ENCODE data around the gene TNFSF8. TPM values are rescaled to one million over a fixed set of nuclear protein-coding genes. Genes with fewer than 3 reads are reported as not detected.

Gene TNFSF8
- total RNA-seq, 1 donor from 2014 or later, result not detected

GRCh38 chr9:114864471-114864870 is 65.9 kb downstream of the TNFSF8 start:
- FAIRE-seq (no peak), DNase-seq (ENCODE audit: low read depth) (no peak)
- TF ChIP-seq CTCF (IDR thresholded peaks at IDR 0.05; ENCODE audit: insufficient read depth, low read length, severe bottlenecking), result no peak
- Histone ChIP-seq H3K27me3 (ENCODE audit: control insufficient read depth, insufficient read depth, low read length) (peaks cover 5% of the 10 kb centered on the region), H3K36me3 (ENCODE audit: control insufficient read depth, insufficient read depth, low read length) (no peaks in the 10 kb centered on the region), H3K4me3 (ENCODE audit: low read depth, low read length) (no peak overlapping the region)

- Histone ChIP-seq H3K4me3 (ENCODE audit: low read depth, low read length) (no peak overlapping the region), H3K27me3 (ENCODE audit: control insufficient read depth, insufficient read depth, low read length) (peaks cover 9% of the 10 kb centered on the region), H3K36me3 (ENCODE audit: control insufficient read depth, insufficient read depth, low read length) (no peaks in the 10 kb centered on the region)
- TF ChIP-seq CTCF (IDR thresholded peaks at IDR 0.05; ENCODE audit: insufficient read depth, low read length, severe bottlenecking), result no peak
- FAIRE-seq (no peak), DNase-seq (ENCODE audit: low read depth) (no peak)
These were observed 68.3 kb downstream of the TNFSF8 start for GRCh38 chr9:114861922-114862605.

GRCh38 chr9:114861273-114861672 is 69.1 kb downstream of the TNFSF8 start:
- no peak for TF ChIP-seq CTCF (IDR thresholded peaks at IDR 0.05; ENCODE audit: insufficient read depth, low read length, severe bottlenecking)
- Histone ChIP-seq H3K27me3 (ENCODE audit: control insufficient read depth, insufficient read depth, low read length) (peaks cover 9% of the 10 kb centered on the region), H3K36me3 (ENCODE audit: control insufficient read depth, insufficient read depth, low read length) (no peaks in the 10 kb centered on the region), H3K4me3 (ENCODE audit: low read depth, low read length) (no peak overlapping the region)
- FAIRE-seq (no peak), DNase-seq (ENCODE audit: low read depth) (no peak)

GRCh38 chr9:114860187-114860586 is 70.2 kb downstream of the TNFSF8 start:
- FAIRE-seq (no peak), DNase-seq (ENCODE audit: low read depth) (no peak)
- no peak for TF ChIP-seq CTCF (IDR thresholded peaks at IDR 0.05; ENCODE audit: insufficient read depth, low read length, severe bottlenecking)
- peaks cover 7% of the 10 kb centered on the region for H3K27me3 ChIP-seq (ENCODE audit: control insufficient read depth, insufficient read depth, low read length)
- no peak overlapping the region for H3K4me3 ChIP-seq (ENCODE audit: low read depth, low read length)
- H3K36me3 ChIP-seq (ENCODE audit: control insufficient read depth, insufficient read depth, low read length), result no peaks in the 10 kb centered on the region

GRCh38 chr9:114856942-114857315 is 73.5 kb downstream of the TNFSF8 start:
- Histone ChIP-seq H3K27me3 (ENCODE audit: control insufficient read depth, insufficient read depth, low read length) (peaks cover 9% of the 10 kb centered on the region), H3K4me3 (ENCODE audit: low read depth, low read length) (no peak overlapping the region), H3K36me3 (ENCODE audit: control insufficient read depth, insufficient read depth, low read length) (no peaks in the 10 kb centered on the region)
- DNase-seq (ENCODE audit: low read depth) (no peak), FAIRE-seq (no peak)
- no peak for TF ChIP-seq CTCF (IDR thresholded peaks at IDR 0.05; ENCODE audit: insufficient read depth, low read length, severe bottlenecking)
